Activated CD8-positive, alpha-beta memory T cell treated with anti-CD3 and anti-CD28 coated beads, Interleukin-2, amount 10 ng/mL, durations not matched to agents 7 days and 5 days (primary cell): ENCODE data around the gene LSMEM2. TPM values are rescaled to one million over a fixed set of nuclear protein-coding genes. Genes with fewer than 3 reads are reported as not detected.

ENCODE experiments used
- ATAC-seq: fragments of 150-1000 bp; cut with Tn5 transposase; one replicate; pipeline ENCODE4 v1.10.0; 2021; ENCODE audit warnings: moderate library complexity
- CTCF ChIA-PET: fragments of 350-600 bp; sonication (Branson Sonifier 250); formaldehyde crosslinking; loops from one replicate; lab custom pipeline; 2021; ENCODE audit warnings: antibody characterized with exemption; lab: Charles Lee
- DNase-seq: peaks from one replicate; pipeline ENCODE4 v3.0.0-alpha.2; 2020
- H3K27ac Mint-ChIP-seq: one replicate; pipeline ENCODE4 v1.8.0; 2021; ENCODE audit warnings: mild to moderate bottlenecking, mixed read lengths
- H3K27me3 Mint-ChIP-seq: one replicate; pipeline ENCODE4 v1.8.0; 2021; ENCODE audit warnings: mixed read lengths
- H3K36me3 Mint-ChIP-seq: one replicate; pipeline ENCODE4 v1.8.0; 2021; ENCODE audit warnings: mild to moderate bottlenecking, mixed read lengths
- H3K4me1 Mint-ChIP-seq: one replicate; pipeline ENCODE4 v1.8.0; 2021; ENCODE audit warnings: mixed read lengths
- H3K4me3 Mint-ChIP-seq: one replicate; pipeline ENCODE4 v1.8.0; 2021; ENCODE audit warnings: mild to moderate bottlenecking, moderate library complexity, mixed read lengths
- H3K9me3 Mint-ChIP-seq: one replicate; pipeline ENCODE4 v1.8.0; 2022; ENCODE audit warnings: low read depth, mixed read lengths
- total RNA-seq, 2 experiments: library from RNA; stranded (reverse); gene quantifications; one replicate each; pipeline ENCODE4 v1.2.3, GENCODE V29; 2021

Gene LSMEM2
- total RNA-seq, 2 experiments from 2014 or later, result not detected

- CTCF ChIA-PET, result interaction anchor here (0.8 to 18.0 kb wide), 5 partner anchors 15 to 73 kb away, joined by 3 to 266 read pairs (median 4); partner anchors contain the start of genes HYAL1, HYAL3, IFRD2 and NAA80
- H3K36me3 Mint-ChIP-seq, result peaks cover 3% of the 10 kb centered on the region
- H3K27me3 Mint-ChIP-seq, result no peaks in the 10 kb centered on the region
- ATAC-seq, result no peak
- peak; percentile 41 for DNase-seq
- peaks cover 45% of the 10 kb centered on the region for H3K4me1 Mint-ChIP-seq
- H3K9me3 Mint-ChIP-seq, result no peaks in the 10 kb centered on the region
- H3K4me3 Mint-ChIP-seq, result peak overlapping the region; percentile 89
- H3K27ac Mint-ChIP-seq, result no peak overlapping the region
These were observed 41.2 kb downstream of the LSMEM2 start for GRCh38 chr3:50319894-50320625.

- Mint-ChIP-seq H3K36me3 (peaks cover 3% of the 10 kb centered on the region), H3K4me1 (peaks cover 39% of the 10 kb centered on the region)
These were observed 42.0 kb downstream of the LSMEM2 start for GRCh38 chr3:50320853-50321335.

GRCh38 chr3:50321336-50322114 is 42.6 kb downstream of the LSMEM2 start:
- no peaks in the 10 kb centered on the region for H3K9me3 Mint-ChIP-seq
- peak overlapping the region; percentile 93 for H3K27ac Mint-ChIP-seq
- CTCF ChIA-PET, result interaction anchor here (1.3 to 18.0 kb wide), 4 partner anchors 14 to 75 kb away, joined by 3 to 266 read pairs (median 47); partner anchors contain the start of genes HYAL1, HYAL3, IFRD2 and NAA80
- ATAC-seq (peak; percentile 76), DNase-seq (peak; percentile 90)
- H3K36me3 Mint-ChIP-seq, result no peaks in the 10 kb centered on the region
- H3K27me3 Mint-ChIP-seq, result no peaks in the 10 kb centered on the region
- peaks cover 37% of the 10 kb centered on the region for H3K4me1 Mint-ChIP-seq
- peak overlapping the region; percentile 89 for H3K4me3 Mint-ChIP-seq

More at GRCh38 chr3:50320853-50321335, 42.0 kb downstream of the LSMEM2 start:
- ATAC-seq (peak; percentile 50), DNase-seq (no peak)
- Mint-ChIP-seq H3K27ac (peak overlapping the region; percentile 80), H3K4me3 (peak overlapping the region; percentile 89), H3K27me3 (no peaks in the 10 kb centered on the region), H3K9me3 (no peaks in the 10 kb centered on the region)
- CTCF ChIA-PET, result interaction anchor here (0.8 to 18.0 kb wide), 5 partner anchors 15 to 74 kb away, joined by 3 to 266 read pairs (median 3); partner anchors contain the start of genes HYAL1, HYAL3, IFRD2 and NAA80

DNA sequence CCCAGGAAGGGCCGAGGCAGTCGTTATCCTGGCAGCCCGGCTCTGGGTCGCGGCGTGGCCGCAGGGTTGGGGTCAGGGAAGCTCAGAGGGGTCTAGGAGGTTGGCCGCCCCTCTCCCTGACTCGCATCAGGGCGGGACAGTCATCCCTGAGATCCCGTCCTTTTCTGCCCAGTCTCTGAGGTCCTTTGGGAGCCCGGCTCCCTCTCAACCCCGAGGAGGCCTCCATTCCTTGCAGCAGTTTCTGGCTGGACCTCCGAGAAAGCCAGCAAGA is 43.2 kb downstream of the LSMEM2 start:
- CTCF ChIA-PET, result interaction anchor here (1.3 to 18.0 kb wide), 5 partner anchors 13 to 47 kb away, joined by 3 to 266 read pairs (median 21); partner anchors contain the start of genes HYAL1, HYAL3, IFRD2 and NAA80
- no peaks in the 10 kb centered on the region for H3K27me3 Mint-ChIP-seq
- no peaks in the 10 kb centered on the region for H3K9me3 Mint-ChIP-seq
- no peaks in the 10 kb centered on the region for H3K36me3 Mint-ChIP-seq
- DNase-seq, result no peak
- no peak overlapping the region for H3K4me3 Mint-ChIP-seq
- peaks cover 36% of the 10 kb centered on the region for H3K4me1 Mint-ChIP-seq
- no peak for ATAC-seq
- H3K27ac Mint-ChIP-seq, result no peak overlapping the region

DNA sequence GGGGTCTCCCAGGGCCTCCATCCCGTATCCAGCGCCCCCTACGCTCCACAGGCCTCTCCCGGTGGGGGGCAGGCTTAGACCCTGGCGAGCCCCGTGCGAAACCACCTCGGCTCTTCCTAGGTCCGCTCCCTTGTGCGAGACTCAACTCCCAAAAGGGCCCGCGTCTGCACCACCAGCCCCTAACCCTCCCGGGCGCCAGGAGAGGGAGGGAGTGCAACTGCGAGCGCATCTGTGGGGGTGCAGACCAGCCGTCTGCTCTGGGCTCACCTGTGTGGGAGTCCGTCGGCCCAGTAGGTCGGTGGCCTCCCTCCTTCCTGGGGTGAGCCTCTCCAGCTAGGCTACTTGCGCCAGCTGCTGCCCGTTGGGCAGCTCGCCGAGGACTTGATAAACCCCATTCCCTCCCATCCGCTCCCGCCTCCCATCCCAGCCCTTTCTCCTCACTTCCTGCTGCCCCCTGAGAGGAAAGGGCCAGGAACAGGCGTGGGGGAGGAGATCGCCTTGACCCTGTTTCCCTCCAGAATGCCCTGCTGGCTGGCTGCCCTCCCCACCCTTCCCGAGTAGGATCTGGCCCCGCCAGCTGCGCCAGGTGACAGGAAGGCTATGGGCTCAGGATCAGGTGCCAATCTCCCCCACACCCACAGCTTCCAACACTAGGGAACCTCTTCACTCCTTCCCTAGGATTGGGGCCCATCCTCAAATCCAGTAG is 43.7 kb downstream of the LSMEM2 start, which contains the start of gene HYAL2:
Gene HYAL2 (minus strand): TSS at position 360 of the 706 bp plus-strand sequence. CDS start 2,256 bp downstream, outside the sequence.
- CTCF ChIA-PET, result interaction anchor here (1.3 to 18.0 kb wide), 6 partner anchors 13 to 48 kb away, joined by 3 to 266 read pairs (median 14); partner anchors contain the start of genes HYAL1, HYAL3, IFRD2 and NAA80
- Mint-ChIP-seq H3K27me3 (no peaks in the 10 kb centered on the region), H3K9me3 (no peaks in the 10 kb centered on the region), H3K36me3 (no peaks in the 10 kb centered on the region), H3K4me1 (peaks cover 35% of the 10 kb centered on the region), H3K27ac (peak within 1 kb of the TSS; percentile 93), H3K4me3 (peak within 1 kb of the TSS; percentile 89)
- peak; percentile 40 for DNase-seq
- ATAC-seq, result no peak

DNA sequence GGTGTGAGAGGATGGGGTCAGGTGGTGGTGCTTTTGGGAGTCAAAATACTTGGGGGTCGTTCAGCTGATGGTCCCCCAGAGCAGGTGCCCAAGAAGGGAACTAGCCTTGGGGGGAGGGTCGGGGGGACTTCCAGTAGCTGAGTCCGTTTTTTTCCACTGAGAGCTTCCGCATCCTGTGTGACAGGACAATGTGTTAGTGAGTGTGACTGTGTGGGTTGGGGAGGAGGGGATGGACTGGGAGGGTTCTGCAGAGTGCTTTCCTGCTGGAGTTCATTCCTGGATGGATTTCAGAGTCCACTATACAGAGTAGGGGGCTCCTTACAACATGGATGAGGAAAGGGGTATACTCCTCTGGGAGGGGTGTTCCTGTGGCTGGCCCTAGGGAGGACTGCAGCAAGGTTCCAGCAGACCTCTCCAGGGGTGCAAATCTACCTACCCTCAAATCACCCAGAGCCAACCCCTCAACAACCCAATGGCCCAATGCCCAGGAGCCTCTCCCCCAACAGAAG is 44.3 kb downstream of the LSMEM2 start:
- peak; percentile 42 for DNase-seq
- H3K9me3 Mint-ChIP-seq, result no peaks in the 10 kb centered on the region
- no peak for ATAC-seq
- H3K27me3 Mint-ChIP-seq, result no peaks in the 10 kb centered on the region
- H3K27ac Mint-ChIP-seq, result peak overlapping the region; percentile 47
- H3K4me1 Mint-ChIP-seq, result peaks cover 36% of the 10 kb centered on the region
- no peak overlapping the region for H3K4me3 Mint-ChIP-seq
- no peaks in the 10 kb centered on the region for H3K36me3 Mint-ChIP-seq
- CTCF ChIA-PET, result interaction anchor here (0.9 to 18.0 kb wide), 7 partner anchors 12 to 131 kb away, joined by 3 to 266 read pairs (median 6); partner anchors contain the start of genes HYAL1, HYAL3, IFRD2 and NAA80

DNA sequence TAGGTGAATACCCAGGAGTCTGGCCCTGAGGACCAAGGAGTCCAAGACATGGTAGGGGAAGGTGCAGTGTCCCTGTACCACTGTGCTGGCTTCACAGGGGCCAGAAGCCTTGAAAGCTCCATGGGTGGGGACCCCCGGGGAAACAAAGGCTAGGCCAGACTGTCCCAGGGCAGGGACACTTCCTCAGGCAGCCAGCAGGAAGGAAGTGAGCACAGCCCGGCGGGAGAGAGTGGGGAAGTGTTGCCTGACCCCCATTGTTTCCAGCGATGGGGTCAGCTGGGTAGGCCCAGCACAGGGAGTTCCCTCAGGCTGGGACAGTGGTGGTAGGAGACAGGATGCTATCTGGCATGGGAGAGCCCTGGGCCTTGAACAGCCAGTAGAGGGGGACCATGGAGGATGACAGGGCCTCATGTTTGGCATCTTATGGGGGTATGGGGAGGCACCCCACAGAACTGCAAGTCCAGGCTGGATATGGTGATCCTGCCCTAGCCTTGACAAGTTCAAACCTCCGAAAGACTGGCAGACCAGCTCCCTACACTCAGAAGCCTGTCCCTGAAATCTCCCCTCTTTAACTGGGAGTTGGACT is 44.8 kb downstream of the LSMEM2 start:
- Mint-ChIP-seq H3K4me3 (no peak overlapping the region), H3K27me3 (no peaks in the 10 kb centered on the region), H3K9me3 (no peaks in the 10 kb centered on the region), H3K27ac (peak overlapping the region; percentile 35), H3K36me3 (no peaks in the 10 kb centered on the region), H3K4me1 (peaks cover 39% of the 10 kb centered on the region)
- CTCF ChIA-PET, result interaction anchor here (0.6 to 18.0 kb wide), 23 partner anchors 9 to 218 kb away, joined by 3 to 266 read pairs (median 5); partner anchors contain the start of genes CYB561D2, GNAI2, HYAL1 and HYAL3
- no peak for ATAC-seq
- DNase-seq, result peak; percentile 39

DNA sequence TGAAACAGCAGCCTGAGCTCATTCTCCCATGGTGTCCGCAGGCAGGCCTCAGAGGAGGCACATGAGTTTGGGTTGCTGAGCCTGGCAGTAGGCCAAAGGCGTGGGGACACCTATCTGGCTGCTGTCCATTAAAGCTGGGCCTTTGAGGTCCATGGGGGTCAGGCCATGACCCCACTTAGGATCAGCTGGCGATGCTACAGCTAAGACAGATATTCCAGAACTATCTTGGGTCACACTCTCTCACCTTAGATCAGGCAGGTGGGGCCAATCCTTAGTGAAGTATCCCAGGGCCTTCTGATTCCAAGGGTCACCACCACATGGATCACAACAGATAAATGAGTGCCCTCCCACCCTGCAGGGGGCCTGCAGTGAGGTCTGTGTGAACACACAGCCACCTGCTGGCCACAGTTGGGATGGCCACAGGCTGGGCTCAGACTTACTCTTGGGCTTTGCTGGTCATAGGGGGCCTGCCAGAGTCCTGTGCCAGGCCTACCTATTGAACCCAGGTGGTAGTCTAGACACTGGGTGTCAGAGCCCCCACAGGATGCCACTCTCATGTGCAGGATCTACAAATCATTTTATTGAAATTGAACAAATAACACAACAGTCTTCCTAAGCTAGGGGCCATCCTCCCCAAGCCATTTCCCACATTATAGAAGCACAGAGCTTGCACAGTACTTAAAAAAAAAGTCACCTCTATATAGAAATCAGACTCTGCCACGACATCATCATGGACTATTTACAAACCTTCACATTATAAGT is 45.6 kb downstream of the LSMEM2 start:
- ATAC-seq (peak; percentile 21), DNase-seq (peak; percentile 78)
- H3K4me1 Mint-ChIP-seq, result peaks cover 34% of the 10 kb centered on the region
- no peaks in the 10 kb centered on the region for H3K9me3 Mint-ChIP-seq
- no peaks in the 10 kb centered on the region for H3K27me3 Mint-ChIP-seq
- H3K4me3 Mint-ChIP-seq, result no peak overlapping the region
- no peak overlapping the region for H3K27ac Mint-ChIP-seq
- CTCF ChIA-PET, result interaction anchor here (0.7 to 18.0 kb wide), 24 partner anchors 10 to 132 kb away, joined by 3 to 266 read pairs (median 4); partner anchors contain the start of genes CYB561D2, GNAI2, HYAL1 and HYAL3
- no peaks in the 10 kb centered on the region for H3K36me3 Mint-ChIP-seq

DNA sequence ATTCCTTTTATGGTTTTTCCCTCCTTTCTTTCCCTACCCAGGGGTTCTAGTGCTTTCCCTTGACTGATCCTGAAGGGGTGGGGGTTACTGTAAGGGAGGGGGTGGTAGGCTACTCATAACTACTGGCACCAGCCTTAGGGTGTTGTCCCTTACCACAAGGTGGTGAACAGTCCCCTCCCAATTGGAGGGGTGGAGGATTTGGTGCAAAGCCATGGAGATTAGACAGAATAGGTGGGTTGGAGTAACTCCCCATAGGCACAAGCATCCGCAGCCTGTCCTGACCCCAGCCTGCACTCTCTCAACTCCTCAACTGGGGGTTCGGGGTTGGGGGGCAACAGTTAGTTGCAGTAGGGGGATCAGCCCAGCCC is 46.2 kb downstream of the LSMEM2 start:
- CTCF ChIA-PET, result interaction anchor here (0.9 to 18.0 kb wide), 12 partner anchors 10 to 131 kb away, joined by 3 to 266 read pairs (median 7); partner anchors contain the start of genes GNAI2, HYAL1, HYAL3 and IFRD2

GRCh38 chr3:50325497-50326181 is 46.8 kb downstream of the LSMEM2 start:
- no peaks in the 10 kb centered on the region for H3K27me3 Mint-ChIP-seq
- no peaks in the 10 kb centered on the region for H3K9me3 Mint-ChIP-seq
- CTCF ChIA-PET, result interaction anchor here (1.6 to 18.0 kb wide), 5 partner anchors 10 to 131 kb away, joined by 5 to 266 read pairs (median 10); partner anchors contain the start of genes GNAI2, HYAL1, HYAL3 and IFRD2
- DNase-seq (peak; percentile 39), ATAC-seq (no peak)
- H3K36me3 Mint-ChIP-seq, result peaks cover 9% of the 10 kb centered on the region
- H3K27ac Mint-ChIP-seq, result no peak overlapping the region
- peaks cover 26% of the 10 kb centered on the region for H3K4me1 Mint-ChIP-seq
- no peak overlapping the region for H3K4me3 Mint-ChIP-seq

More for the DNA sequence above, 46.2 kb downstream of the LSMEM2 start:
- H3K27ac Mint-ChIP-seq, result no peak overlapping the region
- H3K4me3 Mint-ChIP-seq, result no peak overlapping the region
- no peaks in the 10 kb centered on the region for H3K27me3 Mint-ChIP-seq
- no peak for ATAC-seq
- peaks cover 5% of the 10 kb centered on the region for H3K36me3 Mint-ChIP-seq
- no peaks in the 10 kb centered on the region for H3K9me3 Mint-ChIP-seq
- no peak for DNase-seq
- H3K4me1 Mint-ChIP-seq, result peaks cover 30% of the 10 kb centered on the region

GRCh38 chr3:50326182-50326541 is 47.3 kb downstream of the LSMEM2 start:
- DNase-seq, result peak; percentile 39
- H3K27me3 Mint-ChIP-seq, result no peaks in the 10 kb centered on the region
- no peak overlapping the region for H3K4me3 Mint-ChIP-seq
- no peak for ATAC-seq
- H3K9me3 Mint-ChIP-seq, result no peaks in the 10 kb centered on the region
- no peak overlapping the region for H3K27ac Mint-ChIP-seq
- peaks cover 29% of the 10 kb centered on the region for H3K4me1 Mint-ChIP-seq
- peaks cover 14% of the 10 kb centered on the region for H3K36me3 Mint-ChIP-seq
- CTCF ChIA-PET, result interaction anchor here (7.8 to 18.0 kb wide), 2 partner anchors 9 to 27 kb away, joined by 91 to 266 read pairs; partner anchors contain the start of genes HYAL1, HYAL3, IFRD2 and NAA80
